Endodermal cell (in vitro differentiated cells): ENCODE data around the gene ANO1. TPM values are rescaled to one million over a fixed set of nuclear protein-coding genes. Genes with fewer than 3 reads are reported as not detected.
"Not testable (repeated sequence)": the region's sequence is repeated elsewhere in the genome, so short reads cannot be mapped to it uniquely, and the experiment has no call there.

Experiments used
- DNase-seq: peaks from one replicate; pipeline ENCODE4 v3.0.0-alpha.2; 2017
- H3K27ac ChIP-seq: 2 replicates; pipeline ENCODE4 v1.5.1; 2013; ENCODE audit warnings: mild to moderate bottlenecking, low read depth, low read length, moderate library complexity
- H3K27me3 ChIP-seq: 2 replicates; pipeline ENCODE4 v1.6.1; 2013; ENCODE audit warnings: mild to moderate bottlenecking, low read length, moderate library complexity; ENCODE audit not compliant: insufficient read depth, control insufficient read depth, poor library complexity, severe bottlenecking
- H3K36me3 ChIP-seq: 2 replicates; pipeline ENCODE4 v1.7.0; 2013; ENCODE audit warnings: mild to moderate bottlenecking, low read length, moderate library complexity; ENCODE audit not compliant: control insufficient read depth, insufficient read depth
- H3K4me1 ChIP-seq: one replicate; pipeline ENCODE4 v1.7.0; 2013; ENCODE audit warnings: low read length; ENCODE audit not compliant: control insufficient read depth, insufficient read depth
- H3K4me3 ChIP-seq: 2 replicates; pipeline ENCODE4 v1.5.1; 2013; ENCODE audit warnings: mild to moderate bottlenecking, low read length, moderate library complexity
- H3K9ac ChIP-seq: 2 replicates; pipeline ENCODE4 v1.6.1; 2013; ENCODE audit warnings: mild to moderate bottlenecking, low read length, moderate library complexity; ENCODE audit not compliant: poor library complexity, severe bottlenecking; ENCODE audit errors: extremely low read depth
- H3K9me3 ChIP-seq: 2 replicates; pipeline ENCODE4 v1.6.1; 2013; ENCODE audit warnings: mild to moderate bottlenecking, low read length, moderate library complexity; ENCODE audit not compliant: control insufficient read depth
- H3K27ac Mint-ChIP-seq: 2 replicates; pipeline ENCODE4 v1.8.0; 2020; ENCODE audit warnings: mixed read lengths
- H3K27me3 Mint-ChIP-seq: 2 replicates; pipeline ENCODE4 v1.8.0; 2021; ENCODE audit warnings: mild to moderate bottlenecking, mixed read lengths; ENCODE audit not compliant: insufficient read depth
- H3K36me3 Mint-ChIP-seq: 2 replicates; pipeline ENCODE4 v1.8.0; 2020; ENCODE audit warnings: low read depth, mixed read lengths
- H3K4me1 Mint-ChIP-seq: 2 replicates; pipeline ENCODE4 v1.8.0; 2020; ENCODE audit warnings: mixed read lengths
- H3K4me3 Mint-ChIP-seq: 2 replicates; pipeline ENCODE4 v1.8.0; 2020; ENCODE audit warnings: mild to moderate bottlenecking, moderate library complexity, mixed read lengths
- H3K9me3 Mint-ChIP-seq: 2 replicates; pipeline ENCODE4 v1.8.0; 2020; ENCODE audit warnings: mild to moderate bottlenecking, mixed read lengths
- WGBS, 2 experiments: methylation state at CpG; one replicate each; pipeline versions ENCODE4 v1.1.5 to v1.1.7; 2013; ENCODE audit warnings: missing lambda C conversion rate in 2 of 2, mixed read lengths in 1 of 2; ENCODE audit not compliant: insufficient coverage in 1 of 2, insufficient read length in 1 of 2; 5-methylcytosine and 5-hydroxymethylcytosine counted together
- total RNA-seq, 2 donors: library from RNA; stranded (reverse); fragmentation: NEBNext Ultra II Directional in 1 of 2; extraction: Animal tissue kit (Norgen Biotek cat#: 25700) in 1 of 2; gene quantifications; 2 replicates in 1 of 2; 3 replicates in 1 of 2; pipeline ENCODE4 v1.2.1, GENCODE V29; 2021
- TF ChIP-seq, protein P1 (sequence below): fragments of 200-600 bp; sonication (generic); conservative IDR thresholded peaks from 2 replicates; pipeline ENCODE4 v1.5.0; 2021; ENCODE audit warnings: antibody characterized with exemption, mild to moderate bottlenecking

The ANO1 gene
- total RNA-seq, 2 donors from 2014 or later: 3.0 to 7.7 TPM

DNA sequence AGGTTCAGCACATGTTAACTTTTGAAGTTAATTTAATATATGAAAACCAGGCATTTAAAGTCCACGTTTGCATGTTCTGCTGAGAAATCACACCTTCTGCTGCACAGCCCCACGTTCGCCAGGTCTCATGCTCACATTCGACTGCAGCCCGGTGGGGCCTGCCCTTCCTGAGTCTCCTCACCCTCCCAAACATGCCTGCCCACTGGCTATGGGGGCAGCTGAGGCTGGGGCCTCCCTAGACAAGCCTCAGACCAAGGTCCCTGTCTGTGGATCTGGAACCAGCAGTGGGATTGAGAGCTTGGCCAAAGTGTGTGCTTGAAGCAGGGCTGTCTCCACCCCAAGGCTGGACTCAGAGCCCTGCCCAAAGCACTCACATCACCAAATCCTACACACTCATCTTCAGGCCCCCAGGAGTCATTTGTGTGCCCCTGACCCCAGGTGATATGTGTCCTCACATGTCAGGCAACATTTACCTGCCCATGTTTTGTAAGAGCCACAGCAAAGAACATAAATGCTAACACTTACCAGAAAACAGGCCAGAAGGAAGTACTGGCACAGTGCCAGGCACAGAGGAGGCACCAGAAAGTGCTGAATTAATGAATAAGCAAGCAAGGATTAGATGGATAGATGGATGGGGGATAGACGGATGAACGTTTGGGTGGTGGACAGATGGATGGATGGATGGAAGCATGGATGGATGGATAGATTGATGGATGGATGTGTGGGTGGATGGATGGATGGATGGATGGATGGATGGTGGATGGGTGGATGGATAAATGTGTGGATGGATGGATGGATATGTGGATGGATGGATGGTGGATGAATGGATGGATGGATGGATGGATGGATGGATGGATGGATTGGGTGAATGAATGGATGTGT is 115.5 kb downstream of the ANO1 start:
- no peaks in the 10 kb centered on the region for H3K9me3 Mint-ChIP-seq
- 86 to 92% methylated on average over 6 to 7 of the region's 7 CpGs for WGBS, 2 experiments
- Histone ChIP-seq H3K36me3 (no peaks in the 10 kb centered on the region), H3K9me3 (no peaks in the 10 kb centered on the region), H3K27ac (no peak overlapping the region), H3K4me3 (no peak overlapping the region), H3K4me1 (no peaks in the 10 kb centered on the region), H3K27me3 (no peaks in the 10 kb centered on the region), H3K9ac (no peak overlapping the region)
- H3K4me1 Mint-ChIP-seq: peaks cover 2% of the 10 kb centered on the region
- H3K36me3 Mint-ChIP-seq: no peaks in the 10 kb centered on the region
- H3K27me3 Mint-ChIP-seq: no peaks in the 10 kb centered on the region
- no peak overlapping the region for H3K27ac Mint-ChIP-seq
- H3K4me3 Mint-ChIP-seq: no peak overlapping the region
- no peak for DNase-seq
- TF ChIP-seq, protein P1, sequence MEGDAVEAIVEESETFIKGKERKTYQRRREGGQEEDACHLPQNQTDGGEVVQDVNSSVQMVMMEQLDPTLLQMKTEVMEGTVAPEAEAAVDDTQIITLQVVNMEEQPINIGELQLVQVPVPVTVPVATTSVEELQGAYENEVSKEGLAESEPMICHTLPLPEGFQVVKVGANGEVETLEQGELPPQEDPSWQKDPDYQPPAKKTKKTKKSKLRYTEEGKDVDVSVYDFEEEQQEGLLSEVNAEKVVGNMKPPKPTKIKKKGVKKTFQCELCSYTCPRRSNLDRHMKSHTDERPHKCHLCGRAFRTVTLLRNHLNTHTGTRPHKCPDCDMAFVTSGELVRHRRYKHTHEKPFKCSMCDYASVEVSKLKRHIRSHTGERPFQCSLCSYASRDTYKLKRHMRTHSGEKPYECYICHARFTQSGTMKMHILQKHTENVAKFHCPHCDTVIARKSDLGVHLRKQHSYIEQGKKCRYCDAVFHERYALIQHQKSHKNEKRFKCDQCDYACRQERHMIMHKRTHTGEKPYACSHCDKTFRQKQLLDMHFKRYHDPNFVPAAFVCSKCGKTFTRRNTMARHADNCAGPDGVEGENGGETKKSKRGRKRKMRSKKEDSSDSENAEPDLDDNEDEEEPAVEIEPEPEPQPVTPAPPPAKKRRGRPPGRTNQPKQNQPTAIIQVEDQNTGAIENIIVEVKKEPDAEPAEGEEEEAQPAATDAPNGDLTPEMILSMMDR: no peak

DNA sequence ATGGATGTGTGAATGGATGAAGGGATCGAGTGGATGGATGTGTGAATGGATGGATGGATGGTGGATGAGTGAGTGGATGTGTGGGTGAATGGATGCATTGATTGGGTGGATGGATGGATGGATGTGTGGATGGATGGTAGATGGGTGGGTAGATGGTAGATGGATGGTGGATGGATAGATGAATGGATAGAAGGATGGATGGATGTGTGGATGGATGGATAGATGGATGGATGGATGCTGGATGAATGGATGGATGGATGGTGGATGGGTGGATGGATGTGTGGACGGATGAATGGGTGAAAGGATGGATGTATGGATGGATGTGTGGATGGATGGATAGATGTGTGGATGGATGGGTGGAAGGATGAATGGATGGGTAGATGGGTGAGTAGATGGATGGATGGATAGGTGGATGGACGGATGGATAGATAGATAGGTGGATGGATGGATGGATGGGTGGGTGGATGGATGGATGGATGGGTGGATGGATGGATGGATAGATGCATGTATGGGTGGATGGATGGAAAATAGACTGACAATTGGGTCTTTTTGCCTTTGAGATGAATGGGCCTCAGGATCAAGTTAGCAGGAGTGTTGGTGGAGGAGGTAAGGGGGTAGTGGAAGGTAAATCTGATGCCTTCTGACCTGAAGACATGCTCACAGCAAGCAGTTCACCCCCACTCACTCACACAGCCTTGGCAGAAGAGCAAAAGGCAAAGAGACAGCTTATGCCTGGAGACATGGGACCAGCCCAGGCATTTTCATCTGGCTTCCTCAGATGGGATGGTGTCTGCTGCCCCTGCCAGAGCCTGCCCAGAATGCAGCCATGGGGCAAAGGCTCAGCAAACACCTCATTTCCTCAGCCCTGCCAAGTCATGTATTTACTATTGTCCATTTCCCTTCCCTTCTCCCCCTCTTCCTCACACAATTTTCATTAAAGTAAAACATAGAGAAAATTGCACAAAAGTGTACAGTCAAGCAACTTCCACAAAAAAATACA is 117.0 kb downstream of the ANO1 start:
- Histone ChIP-seq H3K27me3 (no peaks in the 10 kb centered on the region), H3K4me3 (no peak overlapping the region), H3K36me3 (no peaks in the 10 kb centered on the region), H3K9ac (no peak overlapping the region), H3K27ac (no peak overlapping the region), H3K4me1 (no peaks in the 10 kb centered on the region), H3K9me3 (peaks cover under 1% of the 10 kb centered on the region)
- no peak overlapping the region for H3K27ac Mint-ChIP-seq
- H3K36me3 Mint-ChIP-seq: no peaks in the 10 kb centered on the region
- H3K4me1 Mint-ChIP-seq: peaks cover 2% of the 10 kb centered on the region
- H3K4me3 Mint-ChIP-seq: no peak overlapping the region
- DNase-seq: no peak
- peaks cover 6% of the 10 kb centered on the region for H3K9me3 Mint-ChIP-seq
- TF ChIP-seq, protein P1: no peak
- no peaks in the 10 kb centered on the region for H3K27me3 Mint-ChIP-seq
- WGBS, 2 experiments: 62 to 80% methylated on average over 3 of the region's 3 CpGs

GRCh38 chr11:70200212-70200844 is 122.2 kb downstream of the ANO1 start:
- no peak overlapping the region for H3K4me3 ChIP-seq
- Mint-ChIP-seq H3K27ac (no peak overlapping the region), H3K27me3 (no peaks in the 10 kb centered on the region), H3K4me3 (no peak overlapping the region), H3K9me3 (peaks cover 11% of the 10 kb centered on the region), H3K36me3 (peaks cover 10% of the 10 kb centered on the region), H3K4me1 (peaks cover 18% of the 10 kb centered on the region)
- TF ChIP-seq, protein P1: no peak
- H3K4me1 ChIP-seq: peaks cover 9% of the 10 kb centered on the region
- WGBS, 2 experiments: 92 to 93% methylated on average over 7 to 10 of the region's 10 CpGs
- DNase-seq: no peak
- H3K27ac ChIP-seq: no peak overlapping the region
- H3K9me3 ChIP-seq: peaks cover 12% of the 10 kb centered on the region
- H3K36me3 ChIP-seq: peaks cover 9% of the 10 kb centered on the region
- H3K9ac ChIP-seq: no peak overlapping the region
- no peaks in the 10 kb centered on the region for H3K27me3 ChIP-seq

DNA sequence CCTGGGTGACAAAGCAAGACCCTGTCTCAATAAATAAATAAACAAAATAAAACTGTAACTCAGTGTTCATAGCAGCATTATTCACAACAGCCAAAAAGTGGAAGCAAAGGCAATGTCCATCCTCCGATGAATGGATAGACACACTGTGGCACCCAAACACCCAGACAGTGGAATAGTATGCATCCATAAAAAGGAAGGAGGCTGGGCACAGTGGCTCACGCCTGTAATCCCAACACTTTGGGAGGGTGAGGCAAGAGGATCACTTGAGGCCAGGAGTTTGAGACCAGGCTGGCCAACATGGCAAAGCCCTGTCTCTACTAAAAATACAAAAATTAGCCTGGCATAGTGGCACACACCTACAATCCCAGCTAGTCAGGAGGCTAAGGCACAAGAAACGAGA is 122.9 kb downstream of the ANO1 start:
- not testable (repeated sequence) for DNase-seq, H3K27ac ChIP-seq, H3K4me3 Mint-ChIP-seq, H3K27ac Mint-ChIP-seq, H3K27me3 ChIP-seq, H3K27me3 Mint-ChIP-seq, H3K9ac ChIP-seq, H3K4me3 ChIP-seq
- WGBS, 2 experiments: 84 to 88% methylated on average over 3 of the region's 3 CpGs
- peaks cover 11% of the 10 kb centered on the region for H3K9me3 Mint-ChIP-seq
- H3K4me1 Mint-ChIP-seq: peaks cover 25% of the 10 kb centered on the region
- Histone ChIP-seq H3K4me1 (peaks cover 15% of the 10 kb centered on the region), H3K36me3 (peaks cover 16% of the 10 kb centered on the region), H3K9me3 (peaks cover 12% of the 10 kb centered on the region)
- peaks cover 18% of the 10 kb centered on the region for H3K36me3 Mint-ChIP-seq
